Mammary epithelial cell (primary cell): ENCODE results near the gene EXOC3L1.

Experiments used
- CTCF ChIP-seq, 2 donors: IDR thresholded peaks in 1 of 2; conservative IDR thresholded peaks in 1 of 2; 2 replicates each; pipeline ENCODE4 v1.5.1; 2011 to 2012; ENCODE audit warnings: inconsistent platforms in 2 of 2, low read length in 2 of 2, mild to moderate bottlenecking in 2 of 2, control low read depth in 1 of 2, low read depth in 1 of 2; ENCODE audit not compliant: insufficient read depth in 1 of 2; ENCODE audit errors: extremely low read depth in 1 of 2
- EZH2 ChIP-seq: IDR thresholded peaks from 2 replicates; pipeline ENCODE4 v1.6.1; 2012; ENCODE audit warnings: low read length, inconsistent platforms, borderline replicate concordance

GRCh38 chr16:67146523-67147357 is 43.2 kb downstream of the EXOC3L1 start:
- TF ChIP-seq CTCF (conservative IDR thresholded peaks at IDR 0.05 in 1 of 2, IDR thresholded peaks at IDR 0.05 in 1 of 2; ENCODE audit: extremely low read depth in 1 of 2, insufficient read depth in 1 of 2, low read depth in 1 of 2, low read length in 2 of 2) = no peak
- no peak for TF ChIP-seq EZH2
